ENCODE measurements around the gene PLAAT3.
A peak's percentile ranks its signal among the peaks of the same experiment; 100 is the strongest.
"Not testable (repeated sequence)": the region's sequence is repeated elsewhere in the genome, so short reads cannot be mapped to it uniquely, and the experiment has no call there.

Gene PLAAT3

GRCh38 chr11:63608353-63609345, 5.6 kb downstream of the PLAAT3 start:
- DNase-seq: no peak

- DNase-seq: no peak
These were observed 11.1 kb downstream of the PLAAT3 start for GRCh38 chr11:63603180-63603518.

- not testable (repeated sequence) for DNase-seq
These were observed 11.7 kb downstream of the PLAAT3 start for GRCh38 chr11:63602290-63603179.

GRCh38 chr11:63599211-63600122, 14.8 kb downstream of the PLAAT3 start:
- DNase-seq: no peak

- no peak for DNase-seq
These were observed 15.7 kb downstream of the PLAAT3 start for GRCh38 chr11:63598556-63598955.

- no peak for DNase-seq
These were observed 18.9 kb downstream of the PLAAT3 start for GRCh38 chr11:63595296-63595695.

GRCh38 chr11:63592975-63593395, 21.2 kb downstream of the PLAAT3 start:
- DNase-seq: no peak

- no peak for DNase-seq
These were observed 24.0 kb downstream of the PLAAT3 start for GRCh38 chr11:63590024-63590788.

GRCh38 chr11:63589000-63589399, 25.2 kb downstream of the PLAAT3 start:
- DNase-seq: no peak

- DNase-seq: no peak
These were observed 27.6 kb downstream of the PLAAT3 start for GRCh38 chr11:63586451-63587166.

- DNase-seq: no peak
These were observed 30.9 kb downstream of the PLAAT3 start for GRCh38 chr11:63583357-63583677.

GRCh38 chr11:63581224-63581623, 33.0 kb downstream of the PLAAT3 start:
- not testable (repeated sequence) for DNase-seq

GRCh38 chr11:63578882-63579281, 35.4 kb downstream of the PLAAT3 start:
- DNase-seq: not testable (repeated sequence)

- no peak for DNase-seq
These were observed 39.2 kb downstream of the PLAAT3 start for GRCh38 chr11:63574856-63575602.

- DNase-seq: no peak
These were observed 40.1 kb downstream of the PLAAT3 start for GRCh38 chr11:63573881-63574855.

- no peak for DNase-seq
These were observed 42.1 kb downstream of the PLAAT3 start for GRCh38 chr11:63572026-63572688.

- no peak for DNase-seq
These were observed 44.7 kb downstream of the PLAAT3 start for GRCh38 chr11:63569570-63569969.

GRCh38 chr11:63567044-63567840, 47.0 kb downstream of the PLAAT3 start:
- peak; percentile 53 to 64 for DNase-seq
